HG02885 (cell line): ENCODE results near the gene PROX2.
A peak's percentile ranks its signal among the peaks of the same experiment; 100 is the strongest.

ENCODE experiments used
- ATAC-seq: cut with Tn5 transposase; IDR thresholded peaks from one replicate; pipeline ENCODE4 v1.9.1; 2021; ENCODE audit warnings: mild to moderate bottlenecking; ENCODE audit not compliant: unreplicated experiment, poor library complexity

PROX2 gene

GRCh38 chr14:74848768-74849167, 27.2 kb downstream of the PROX2 start:
- ATAC-seq = no peak

- no peak for ATAC-seq
These were observed 28.8 kb downstream of the PROX2 start for GRCh38 chr14:74846968-74847665.

- no peak for ATAC-seq
These were observed 29.8 kb downstream of the PROX2 start for GRCh38 chr14:74846168-74846567.

GRCh38 chr14:74843653-74844052, 32.3 kb downstream of the PROX2 start:
- ATAC-seq = no peak

- peak; percentile 78 for ATAC-seq
These were observed 34.4 kb downstream of the PROX2 start for GRCh38 chr14:74841230-74842207.

- peak; percentile 51 for ATAC-seq
These were observed 35.3 kb downstream of the PROX2 start for GRCh38 chr14:74840603-74841030.

GRCh38 chr14:74838166-74838565, 37.8 kb downstream of the PROX2 start:
- ATAC-seq = no peak

- ATAC-seq = no peak
These were observed 39.5 kb downstream of the PROX2 start for GRCh38 chr14:74836251-74836960.

GRCh38 chr14:74835645-74836250, 40.2 kb downstream of the PROX2 start:
- no peak for ATAC-seq

GRCh38 chr14:74834692-74835392, 41.1 kb downstream of the PROX2 start:
- ATAC-seq = no peak

GRCh38 chr14:74832849-74833248, 43.1 kb downstream of the PROX2 start:
- ATAC-seq = no peak

- no peak for ATAC-seq
These were observed 46.7 kb downstream of the PROX2 start for GRCh38 chr14:74829251-74829650.

- no peak for ATAC-seq
These were observed 49.4 kb downstream of the PROX2 start for GRCh38 chr14:74826574-74826973.
